Ectodermal cell (in vitro differentiated cells): Measurements from ENCODE around the gene YAE1.
"Not testable (repeated sequence)": the region's sequence is repeated elsewhere in the genome, so short reads cannot be mapped to it uniquely, and the experiment has no call there.

ENCODE experiments used
- H3K27ac ChIP-seq: 2 replicates; pipeline ENCODE4 v1.7.0; 2013; ENCODE audit warnings: mild to moderate bottlenecking, low read depth, low read length; ENCODE audit not compliant: insufficient read depth, poor library complexity, severe bottlenecking
- H3K27me3 ChIP-seq: 2 replicates; pipeline ENCODE4 v1.7.0; 2013; ENCODE audit warnings: mild to moderate bottlenecking, low read length; ENCODE audit not compliant: insufficient read depth, control insufficient read depth, poor library complexity, severe bottlenecking
- H3K36me3 ChIP-seq: one replicate; pipeline ENCODE4 v1.7.0; 2013; ENCODE audit warnings: low read length; ENCODE audit not compliant: control insufficient read depth, insufficient read depth
- H3K4me1 ChIP-seq: one replicate; pipeline ENCODE4 v1.7.0; 2013; ENCODE audit warnings: low read length; ENCODE audit not compliant: control insufficient read depth, insufficient read depth
- H3K4me3 ChIP-seq: 2 replicates; pipeline ENCODE4 v1.7.0; 2013; ENCODE audit warnings: low read depth, low read length, control low read depth; ENCODE audit not compliant: insufficient read depth
- H3K9me3 ChIP-seq: 2 replicates; pipeline ENCODE4 v1.7.0; 2013; ENCODE audit warnings: mild to moderate bottlenecking, low read length, moderate library complexity; ENCODE audit not compliant: control insufficient read depth
- WGBS, 2 experiments: methylation state at CpG; one replicate each; pipeline ENCODE4 v1.1.7; 2013; ENCODE audit warnings: missing lambda C conversion rate in 2 of 2; 5-methylcytosine and 5-hydroxymethylcytosine counted together

Gene YAE1

GRCh38 chr7:39531818-39532217, 34.4 kb upstream of the YAE1 start:
- Histone ChIP-seq H3K27ac (no peak overlapping the region), H3K4me1 (peaks cover 15% of the 10 kb centered on the region), H3K27me3 (no peaks in the 10 kb centered on the region), H3K36me3 (no peaks in the 10 kb centered on the region), H3K9me3 (no peaks in the 10 kb centered on the region), H3K4me3 (no peak overlapping the region)
- WGBS, 2 experiments, result 77 to 82% methylated on average over 5 of the region's 5 CpGs

GRCh38 chr7:39532832-39533231, 33.4 kb upstream of the YAE1 start:
- peaks cover 15% of the 10 kb centered on the region for H3K4me1 ChIP-seq
- no peak overlapping the region for H3K27ac ChIP-seq
- H3K27me3 ChIP-seq, result no peaks in the 10 kb centered on the region
- WGBS, 2 experiments, result 86 to 93% methylated on average over 4 of the region's 4 CpGs
- no peaks in the 10 kb centered on the region for H3K9me3 ChIP-seq
- H3K36me3 ChIP-seq, result no peaks in the 10 kb centered on the region
- H3K4me3 ChIP-seq, result no peak overlapping the region

GRCh38 chr7:39534599-39534998, 31.6 kb upstream of the YAE1 start:
- Histone ChIP-seq H3K4me1 (peaks cover 15% of the 10 kb centered on the region), H3K4me3 (no peak overlapping the region), H3K27me3 (no peaks in the 10 kb centered on the region), H3K27ac (no peak overlapping the region), H3K9me3 (no peaks in the 10 kb centered on the region), H3K36me3 (no peaks in the 10 kb centered on the region)
- WGBS, 2 experiments, result 85 to 86% methylated on average over 1 of the region's 1 CpG

- Histone ChIP-seq H3K36me3 (no peaks in the 10 kb centered on the region), H3K9me3 (no peaks in the 10 kb centered on the region), H3K27me3 (no peaks in the 10 kb centered on the region), H3K4me3 (no peak overlapping the region), H3K27ac (no peak overlapping the region), H3K4me1 (peaks cover 11% of the 10 kb centered on the region)
Measured at GRCh38 chr7:39535064-39535463, 31.1 kb upstream of the YAE1 start.

- no peaks in the 10 kb centered on the region for H3K9me3 ChIP-seq
- H3K4me3 ChIP-seq, result no peak overlapping the region
- WGBS, 2 experiments, result 92 to 96% methylated on average over 2 to 3 of the region's 3 CpGs
- H3K4me1 ChIP-seq, result peaks cover 4% of the 10 kb centered on the region
- no peak overlapping the region for H3K27ac ChIP-seq
- no peaks in the 10 kb centered on the region for H3K36me3 ChIP-seq
- no peaks in the 10 kb centered on the region for H3K27me3 ChIP-seq
Measured at GRCh38 chr7:39535720-39536119, 30.5 kb upstream of the YAE1 start.

- Histone ChIP-seq H3K4me1 (no peaks in the 10 kb centered on the region), H3K9me3 (no peaks in the 10 kb centered on the region), H3K4me3 (no peak overlapping the region), H3K27me3 (no peaks in the 10 kb centered on the region), H3K27ac (no peak overlapping the region), H3K36me3 (no peaks in the 10 kb centered on the region)
- WGBS, 2 experiments, result 91 to 95% methylated on average over 1 of the region's 1 CpG
Measured at GRCh38 chr7:39536951-39537350, 29.3 kb upstream of the YAE1 start.

- Histone ChIP-seq H3K27ac (no peak overlapping the region), H3K4me1 (no peaks in the 10 kb centered on the region), H3K9me3 (no peaks in the 10 kb centered on the region), H3K36me3 (no peaks in the 10 kb centered on the region), H3K27me3 (no peaks in the 10 kb centered on the region), H3K4me3 (no peak overlapping the region)
- 73 to 80% methylated on average over 5 of the region's 5 CpGs for WGBS, 2 experiments
Measured at GRCh38 chr7:39539816-39540215, 26.4 kb upstream of the YAE1 start.

GRCh38 chr7:39540320-39540719, 25.9 kb upstream of the YAE1 start:
- no peaks in the 10 kb centered on the region for H3K9me3 ChIP-seq
- no peak overlapping the region for H3K27ac ChIP-seq
- 92 to 93% methylated on average over 7 of the region's 7 CpGs for WGBS, 2 experiments
- no peak overlapping the region for H3K4me3 ChIP-seq
- H3K4me1 ChIP-seq, result no peaks in the 10 kb centered on the region
- H3K36me3 ChIP-seq, result no peaks in the 10 kb centered on the region
- no peaks in the 10 kb centered on the region for H3K27me3 ChIP-seq

GRCh38 chr7:39541511-39541910, 24.7 kb upstream of the YAE1 start:
- no peak overlapping the region for H3K27ac ChIP-seq
- H3K27me3 ChIP-seq, result no peaks in the 10 kb centered on the region
- H3K4me1 ChIP-seq, result no peaks in the 10 kb centered on the region
- WGBS, 2 experiments, result 79 to 86% methylated on average over 3 of the region's 3 CpGs
- H3K36me3 ChIP-seq, result no peaks in the 10 kb centered on the region
- no peaks in the 10 kb centered on the region for H3K9me3 ChIP-seq
- H3K4me3 ChIP-seq, result no peak overlapping the region

- H3K36me3 ChIP-seq, H3K9me3 ChIP-seq, H3K27me3 ChIP-seq, H3K4me3 ChIP-seq, H3K4me1 ChIP-seq, H3K27ac ChIP-seq: not testable (repeated sequence)
- WGBS, 2 experiments, result 87 to 88% methylated on average over 2 of the region's 2 CpGs
Measured at GRCh38 chr7:39544774-39545173, 21.4 kb upstream of the YAE1 start.

- Histone ChIP-seq H3K4me3 (no peak overlapping the region), H3K27me3 (no peaks in the 10 kb centered on the region), H3K9me3 (no peaks in the 10 kb centered on the region), H3K4me1 (no peaks in the 10 kb centered on the region), H3K27ac (no peak overlapping the region), H3K36me3 (no peaks in the 10 kb centered on the region)
- WGBS, 2 experiments, result 90% methylated on average over 2 of the region's 2 CpGs
Measured at GRCh38 chr7:39547336-39547735, 18.9 kb upstream of the YAE1 start.
